Measurements from ENCODE around the gene PGLYRP3.

The PGLYRP3 gene

GRCh38 chr1:153251988-153252387 lies 60.8 kb downstream of the PGLYRP3 start:
- no peak overlapping the region for H3K27ac ChIP-seq (ENCODE audit: low read length, poor library complexity, severe bottlenecking)
- no peak overlapping the region for H2AFZ ChIP-seq (ENCODE audit: low read depth, low read length)
- DNase-seq: no peak
- no peak overlapping the region for H3K14ac ChIP-seq (ENCODE audit: low read length in 2 of 2)
- H3K4me2 ChIP-seq (ENCODE audit: low read length, poor library complexity, severe bottlenecking): no peak overlapping the region
- peaks cover 0 to 43% of the 10 kb centered on the region in 2 experiments for H3K27me3 ChIP-seq (ENCODE audit: control insufficient read depth in 1 of 2, insufficient read depth in 1 of 2, low read length in 2 of 2)
- H3K4me3 ChIP-seq (ENCODE audit: insufficient read depth in 1 of 2, low read depth in 1 of 2, low read length in 2 of 2): no peak overlapping the region
- H2BK120ac ChIP-seq (ENCODE audit: low read depth, low read length): no peak overlapping the region
- H3K23ac ChIP-seq (ENCODE audit: low read length in 2 of 2): no peak overlapping the region
- no peak overlapping the region for H4K91ac ChIP-seq (ENCODE audit: low read length)
- H2BK12ac ChIP-seq (ENCODE audit: low read length in 2 of 2): no peak overlapping the region
- H3K18ac ChIP-seq (ENCODE audit: low read depth in 1 of 2, low read length in 2 of 2): no peak overlapping the region
- H2BK15ac ChIP-seq (ENCODE audit: low read depth, poor library complexity, severe bottlenecking): no peak overlapping the region
- no peak overlapping the region for H3K9ac ChIP-seq (ENCODE audit: low read length)
- H4K8ac ChIP-seq (ENCODE audit: low read length): no peak overlapping the region
- no peaks in the 10 kb centered on the region for H3K9me3 ChIP-seq (ENCODE audit: control insufficient read depth, low read length)
- H3K4ac ChIP-seq (ENCODE audit: low read depth in 1 of 2, low read length in 2 of 2): no peak overlapping the region
- H3K79me1 ChIP-seq (replicated peaks; ENCODE audit: low read length, poor library complexity, severe bottlenecking): no peaks in the 10 kb centered on the region
- 75% methylated on average over 4 of the region's 4 CpGs for WGBS
- no peaks in the 10 kb centered on the region for H3K4me1 ChIP-seq (ENCODE audit: control insufficient read depth, insufficient read depth, low read depth, low read length)
- no peak overlapping the region for H2AK5ac ChIP-seq (ENCODE audit: low read length, severe bottlenecking)
- no peaks in the 10 kb centered on the region for H3K36me3 ChIP-seq (ENCODE audit: control insufficient read depth in 1 of 2, insufficient read depth in 2 of 2, low read depth in 1 of 2, low read length in 2 of 2)
- no peak overlapping the region for H2BK5ac ChIP-seq (ENCODE audit: low read depth, low read length, poor library complexity, severe bottlenecking)

- H3K4ac ChIP-seq (ENCODE audit: low read depth in 1 of 2, low read length in 2 of 2): no peak overlapping the region
- H3K27ac ChIP-seq (ENCODE audit: low read length, poor library complexity, severe bottlenecking): no peak overlapping the region
- no peak overlapping the region for H4K91ac ChIP-seq (ENCODE audit: low read length)
- H3K4me2 ChIP-seq (ENCODE audit: low read length, poor library complexity, severe bottlenecking): no peak overlapping the region
- no peak overlapping the region for H2BK15ac ChIP-seq (ENCODE audit: low read depth, poor library complexity, severe bottlenecking)
- no peak overlapping the region for H2AFZ ChIP-seq (ENCODE audit: low read depth, low read length)
- no peak overlapping the region for H3K18ac ChIP-seq (ENCODE audit: low read depth in 1 of 2, low read length in 2 of 2)
- peaks cover 0 to 48% of the 10 kb centered on the region in 2 experiments for H3K27me3 ChIP-seq (ENCODE audit: control insufficient read depth in 1 of 2, insufficient read depth in 1 of 2, low read length in 2 of 2)
- no peak for DNase-seq
- H3K23ac ChIP-seq (ENCODE audit: low read length in 2 of 2): no peak overlapping the region
- no peak overlapping the region for H2BK12ac ChIP-seq (ENCODE audit: low read length in 2 of 2)
- 64% methylated on average over 2 of the region's 3 CpGs for WGBS
- no peak overlapping the region for H2AK5ac ChIP-seq (ENCODE audit: low read length, severe bottlenecking)
- H4K8ac ChIP-seq (ENCODE audit: low read length): no peak overlapping the region
- no peaks in the 10 kb centered on the region for H3K79me1 ChIP-seq (replicated peaks; ENCODE audit: low read length, poor library complexity, severe bottlenecking)
- H2BK5ac ChIP-seq (ENCODE audit: low read depth, low read length, poor library complexity, severe bottlenecking): no peak overlapping the region
- no peak overlapping the region for H3K9ac ChIP-seq (ENCODE audit: low read length)
- H3K36me3 ChIP-seq (ENCODE audit: control insufficient read depth in 1 of 2, insufficient read depth in 2 of 2, low read depth in 1 of 2, low read length in 2 of 2): no peaks in the 10 kb centered on the region
- H2BK120ac ChIP-seq (ENCODE audit: low read depth, low read length): no peak overlapping the region
- no peaks in the 10 kb centered on the region for H3K4me1 ChIP-seq (ENCODE audit: control insufficient read depth, insufficient read depth, low read depth, low read length)
- H3K14ac ChIP-seq (ENCODE audit: low read length in 2 of 2): no peak overlapping the region
- no peaks in the 10 kb centered on the region for H3K9me3 ChIP-seq (ENCODE audit: control insufficient read depth, low read length)
- H3K4me3 ChIP-seq (ENCODE audit: insufficient read depth in 1 of 2, low read depth in 1 of 2, low read length in 2 of 2): no peak overlapping the region
These were observed 61.2 kb downstream of the PGLYRP3 start for GRCh38 chr1:153251562-153251961.

DNA sequence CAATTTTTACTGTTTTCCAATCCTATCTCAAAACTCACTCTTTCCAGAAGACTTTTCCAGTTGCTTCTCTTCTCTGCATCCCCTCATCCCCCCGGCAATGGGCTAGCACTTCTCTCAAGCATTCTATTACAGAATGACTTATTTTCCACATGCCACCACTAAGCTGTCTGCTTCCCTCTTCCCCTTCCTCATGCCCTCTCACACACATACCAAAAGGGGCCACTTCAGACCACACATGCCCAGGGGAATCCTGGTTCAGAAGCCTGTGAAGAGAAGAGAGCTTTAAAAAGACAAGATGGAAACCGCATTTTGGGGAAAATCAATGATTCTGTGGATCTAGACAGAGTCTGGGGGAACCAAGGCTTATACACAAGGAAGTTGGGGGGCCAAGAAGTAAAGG lies 61.7 kb downstream of the PGLYRP3 start:
- Histone ChIP-seq H4K91ac (ENCODE audit: low read length) (no peak overlapping the region), H3K79me1 (replicated peaks; ENCODE audit: low read length, poor library complexity, severe bottlenecking) (no peaks in the 10 kb centered on the region), H2AFZ (ENCODE audit: low read depth, low read length) (no peak overlapping the region), H2BK5ac (ENCODE audit: low read depth, low read length, poor library complexity, severe bottlenecking) (no peak overlapping the region), H3K23ac (ENCODE audit: low read length in 2 of 2) (no peak overlapping the region), H3K4me2 (ENCODE audit: low read length, poor library complexity, severe bottlenecking) (no peak overlapping the region), H3K9ac (ENCODE audit: low read length) (no peak overlapping the region), H2BK15ac (ENCODE audit: low read depth, poor library complexity, severe bottlenecking) (no peak overlapping the region), H3K4ac (ENCODE audit: low read depth in 1 of 2, low read length in 2 of 2) (no peak overlapping the region), H2BK12ac (ENCODE audit: low read length in 2 of 2) (no peak overlapping the region), H3K18ac (ENCODE audit: low read depth in 1 of 2, low read length in 2 of 2) (no peak overlapping the region), H3K27ac (ENCODE audit: low read length, poor library complexity, severe bottlenecking) (no peak overlapping the region), H3K9me3 (ENCODE audit: control insufficient read depth, low read length) (no peaks in the 10 kb centered on the region), H3K27me3 (ENCODE audit: control insufficient read depth in 1 of 2, insufficient read depth in 1 of 2, low read length in 2 of 2) (peaks cover 0 to 50% of the 10 kb centered on the region in 2 experiments), H4K8ac (ENCODE audit: low read length) (no peak overlapping the region), H3K4me3 (ENCODE audit: insufficient read depth in 1 of 2, low read depth in 1 of 2, low read length in 2 of 2) (no peak overlapping the region), H2AK5ac (ENCODE audit: low read length, severe bottlenecking) (no peak overlapping the region), H2BK120ac (ENCODE audit: low read depth, low read length) (no peak overlapping the region), H3K36me3 (ENCODE audit: control insufficient read depth in 1 of 2, insufficient read depth in 2 of 2, low read depth in 1 of 2, low read length in 2 of 2) (no peaks in the 10 kb centered on the region), H3K4me1 (ENCODE audit: control insufficient read depth, insufficient read depth, low read depth, low read length) (no peaks in the 10 kb centered on the region), H3K14ac (ENCODE audit: low read length in 2 of 2) (no peak overlapping the region)
- DNase-seq: no peak
- WGBS: 44% methylated on average over 2 of the region's 2 CpGs

- Histone ChIP-seq H2BK120ac (ENCODE audit: low read depth, low read length) (no peak overlapping the region), H4K91ac (ENCODE audit: low read length) (no peak overlapping the region), H3K27ac (ENCODE audit: low read length, poor library complexity, severe bottlenecking) (no peak overlapping the region), H2BK12ac (ENCODE audit: low read length in 2 of 2) (no peak overlapping the region), H3K27me3 (ENCODE audit: control insufficient read depth in 1 of 2, insufficient read depth in 1 of 2, low read length in 2 of 2) (peaks cover 0 to 50% of the 10 kb centered on the region in 2 experiments), H3K23ac (ENCODE audit: low read length in 2 of 2) (no peak overlapping the region), H3K9me3 (ENCODE audit: control insufficient read depth, low read length) (peaks cover under 1% of the 10 kb centered on the region), H3K9ac (ENCODE audit: low read length) (no peak overlapping the region), H3K4me3 (ENCODE audit: insufficient read depth in 1 of 2, low read depth in 1 of 2, low read length in 2 of 2) (no peak overlapping the region), H3K4me1 (ENCODE audit: control insufficient read depth, insufficient read depth, low read depth, low read length) (no peaks in the 10 kb centered on the region), H2AK5ac (ENCODE audit: low read length, severe bottlenecking) (no peak overlapping the region), H3K18ac (ENCODE audit: low read depth in 1 of 2, low read length in 2 of 2) (no peak overlapping the region), H3K79me1 (replicated peaks; ENCODE audit: low read length, poor library complexity, severe bottlenecking) (no peaks in the 10 kb centered on the region), H4K8ac (ENCODE audit: low read length) (no peak overlapping the region), H2AFZ (ENCODE audit: low read depth, low read length) (no peak overlapping the region), H3K36me3 (ENCODE audit: control insufficient read depth in 1 of 2, insufficient read depth in 2 of 2, low read depth in 1 of 2, low read length in 2 of 2) (no peaks in the 10 kb centered on the region), H3K4ac (ENCODE audit: low read depth in 1 of 2, low read length in 2 of 2) (no peak overlapping the region), H2BK5ac (ENCODE audit: low read depth, low read length, poor library complexity, severe bottlenecking) (no peak overlapping the region), H3K14ac (ENCODE audit: low read length in 2 of 2) (no peak overlapping the region), H3K4me2 (ENCODE audit: low read length, poor library complexity, severe bottlenecking) (no peak overlapping the region), H2BK15ac (ENCODE audit: low read depth, poor library complexity, severe bottlenecking) (no peak overlapping the region)
- WGBS: 20% methylated on average over 1 of the region's 1 CpG
- DNase-seq: no peak
These were observed 62.6 kb downstream of the PGLYRP3 start for GRCh38 chr1:153250166-153250565.

Data from mesenchymal stem cell (in vitro differentiated cells and primary cell).